Measurements from ENCODE around the gene KLHL22.
"Not testable (repeated sequence)": the region's sequence is repeated elsewhere in the genome, so short reads cannot be mapped to it uniquely, and the experiment has no call there.

KLHL22 gene

DNA sequence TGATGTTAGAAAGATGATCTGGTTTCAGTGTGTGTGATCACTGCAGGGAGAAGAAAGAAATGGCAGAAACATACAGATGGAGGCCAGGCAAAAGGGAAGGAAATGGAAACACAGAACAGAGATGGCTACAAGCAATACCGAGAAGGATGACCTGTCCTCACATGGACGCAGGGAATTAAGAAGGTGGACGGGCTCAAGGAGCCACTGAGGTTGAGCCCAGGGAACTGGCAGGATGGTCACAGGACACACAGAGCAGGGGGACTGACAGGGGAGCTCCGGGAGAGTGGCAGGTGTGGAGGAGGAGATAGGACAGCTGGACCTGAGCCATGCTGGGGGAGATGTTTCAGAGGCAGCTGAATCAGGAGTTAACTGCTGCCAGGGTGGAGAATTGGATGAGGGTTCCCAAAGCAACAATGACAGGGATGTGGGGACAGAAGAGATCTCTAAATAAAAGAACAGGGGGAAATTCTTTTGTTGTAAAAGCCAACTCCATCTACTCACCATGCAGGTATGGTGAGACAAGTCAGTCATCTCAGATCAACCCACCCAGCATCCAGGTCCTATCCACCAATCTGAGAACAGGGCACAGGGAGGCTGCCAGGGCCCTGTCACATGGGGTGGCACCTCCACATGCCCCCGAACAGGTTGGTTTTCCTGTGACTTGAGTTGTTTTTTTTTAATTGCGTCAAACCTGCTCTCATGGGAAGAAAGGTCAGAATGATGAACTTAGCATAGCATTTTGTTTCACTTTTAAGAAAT lies 26.3 kb downstream of the KLHL22 start:
- DNase-seq (ENCODE audit: low spot score): no peak

DNA sequence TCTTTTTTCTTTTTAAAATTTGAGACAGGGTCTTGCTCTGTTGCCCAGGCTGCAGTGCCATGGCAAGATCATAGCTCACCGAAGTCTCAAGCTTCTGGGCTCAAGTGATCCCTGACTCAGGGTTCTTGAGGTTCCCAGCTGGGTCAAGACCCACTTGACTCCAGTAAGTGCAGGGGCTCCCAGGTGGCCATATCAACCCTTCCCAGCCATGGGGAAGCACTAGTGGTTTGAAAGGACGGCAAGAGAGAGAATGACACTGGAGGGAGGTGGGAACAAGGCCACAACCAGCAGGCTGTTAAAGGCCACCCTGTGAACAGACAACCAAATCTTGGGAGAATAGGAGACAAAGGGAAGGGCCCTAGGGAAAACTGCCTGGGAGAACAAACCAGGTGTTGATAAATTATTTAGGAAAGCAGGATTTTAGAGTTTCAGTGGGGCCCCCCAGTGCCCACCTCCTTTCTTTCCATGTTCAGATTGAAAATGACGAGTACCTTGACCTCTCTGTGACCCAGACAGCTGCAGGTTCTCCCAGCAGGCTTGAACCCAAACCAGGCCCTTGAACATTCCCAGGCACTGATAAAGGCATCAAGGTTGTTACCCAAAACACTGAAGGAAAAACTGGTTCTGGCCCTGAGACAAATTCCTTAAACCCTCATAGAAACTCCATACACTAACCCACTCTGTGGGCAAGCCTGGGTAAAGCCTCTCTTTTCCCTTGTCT lies 28.8 kb downstream of the KLHL22 start:
- DNase-seq (ENCODE audit: low spot score): no peak

DNA sequence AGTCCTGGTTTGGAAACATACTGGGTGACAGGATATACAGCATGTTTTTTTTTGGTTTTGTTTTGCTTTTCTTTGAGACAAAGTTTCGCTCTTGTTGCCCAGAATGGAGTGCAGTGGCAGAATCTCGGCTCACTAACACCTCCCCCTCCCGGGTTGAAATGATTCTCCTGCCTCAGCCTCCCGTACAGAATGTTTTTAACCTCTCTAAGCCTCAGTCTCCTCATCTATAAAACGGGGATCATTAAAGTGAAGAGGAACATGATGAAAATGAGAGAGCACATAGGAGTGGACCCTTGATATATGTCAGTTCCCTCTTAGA lies 29.9 kb downstream of the KLHL22 start:
- no peak for DNase-seq (ENCODE audit: low spot score)

DNA sequence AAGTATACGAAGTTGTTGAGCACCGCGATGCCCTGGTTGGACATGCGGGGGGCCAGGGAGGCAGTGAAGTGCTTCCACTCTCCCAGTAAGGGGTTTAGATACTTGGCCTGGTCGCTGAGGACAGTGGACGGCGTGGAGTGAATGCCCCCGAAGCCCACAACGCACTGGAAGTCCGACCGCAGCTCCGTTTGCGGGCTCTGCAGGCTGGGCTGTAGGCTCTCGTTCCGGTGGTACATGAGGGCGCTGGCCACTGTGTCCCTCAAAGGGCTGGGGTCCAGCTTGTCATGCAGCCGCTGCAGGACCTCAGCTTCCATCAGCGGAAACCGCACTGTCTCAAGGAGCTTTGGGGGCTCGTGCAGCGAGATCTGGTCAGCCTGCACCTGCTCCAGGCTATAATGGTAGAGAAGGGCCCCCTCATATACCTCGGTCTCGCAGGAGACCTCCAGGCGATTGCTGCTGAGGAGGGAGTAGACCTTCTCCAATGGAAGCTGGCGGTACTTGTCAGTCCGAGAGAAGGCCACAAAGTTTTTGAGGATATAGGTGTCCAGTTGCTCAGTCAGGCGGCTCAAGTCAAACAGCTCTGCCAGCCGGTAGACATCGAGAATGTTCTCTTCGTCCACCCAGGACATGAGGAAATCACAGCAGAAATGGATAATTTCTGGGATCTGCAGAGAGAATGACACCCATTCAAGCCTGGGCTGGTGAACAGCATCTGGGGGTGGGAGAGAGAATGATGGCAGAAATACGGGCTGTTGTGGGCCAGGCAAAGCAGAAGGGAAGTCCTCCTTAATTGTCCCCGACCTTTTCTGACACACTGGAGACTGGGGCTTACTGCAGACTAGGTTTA lies 30.5 kb downstream of the KLHL22 start:
- DNase-seq (ENCODE audit: low spot score): no peak

DNA sequence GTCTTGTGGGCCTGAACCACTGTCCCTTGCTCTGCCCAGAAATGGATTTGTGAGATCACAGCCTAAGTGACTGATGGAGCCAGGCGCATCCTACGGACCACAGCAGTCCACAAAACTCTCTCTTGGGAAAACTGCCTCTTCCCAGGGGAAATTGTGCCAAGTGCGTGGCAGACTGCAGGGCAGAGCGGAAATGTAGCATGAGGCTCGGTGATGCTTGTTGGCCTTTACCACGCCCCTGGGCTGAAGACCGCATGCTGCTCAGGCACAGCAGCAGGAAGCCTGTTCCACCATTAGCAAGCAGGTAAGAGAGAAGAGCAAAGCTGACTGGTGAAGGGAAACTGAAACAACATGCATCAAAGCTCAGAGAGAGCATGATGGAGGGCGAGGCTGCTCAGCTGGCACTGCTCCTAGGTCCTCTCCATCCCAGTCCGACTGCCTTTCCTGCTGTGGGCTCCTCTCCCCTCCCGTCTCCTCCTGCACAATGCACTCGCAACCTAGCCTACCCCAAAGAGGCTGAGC lies 31.4 kb downstream of the KLHL22 start:
- no peak for DNase-seq (ENCODE audit: low spot score)

DNA sequence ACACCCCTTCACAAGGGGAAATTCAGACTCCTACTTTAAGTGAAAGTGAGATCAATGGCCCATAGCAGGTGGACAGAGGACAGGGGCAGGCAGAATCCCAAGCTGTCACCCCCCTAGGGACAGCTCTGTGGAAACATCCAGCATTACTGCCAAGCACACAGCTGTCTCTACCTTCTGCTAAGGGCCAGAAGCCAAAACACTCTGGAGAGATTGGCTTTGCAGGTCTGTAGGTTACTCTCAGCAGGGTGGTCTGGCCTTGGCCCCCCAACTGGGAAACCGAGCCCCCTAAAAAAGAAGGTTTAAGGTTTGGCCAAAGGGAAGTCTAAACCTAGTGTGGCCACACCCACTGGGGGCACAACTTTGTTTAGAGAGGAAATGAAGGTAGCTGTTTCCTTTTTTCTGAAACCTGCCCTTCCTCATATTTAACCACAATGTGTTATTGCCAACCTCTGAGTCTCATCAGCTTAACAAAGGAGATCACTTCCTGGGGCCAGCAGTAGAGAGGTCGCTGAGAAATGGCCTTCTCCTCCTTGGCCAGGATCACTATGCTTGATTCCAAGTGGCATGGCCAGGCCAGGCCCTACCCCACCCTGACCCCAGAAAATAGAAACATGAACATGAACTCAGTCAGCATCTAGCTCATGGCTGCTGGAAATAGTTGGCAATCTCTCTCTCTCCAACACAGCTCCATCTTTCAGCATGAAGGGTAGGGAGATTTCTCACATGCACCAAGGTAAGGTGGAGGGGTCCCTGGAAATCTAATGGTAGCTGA lies 32.1 kb downstream of the KLHL22 start:
- no peak for DNase-seq (ENCODE audit: low spot score)

DNA sequence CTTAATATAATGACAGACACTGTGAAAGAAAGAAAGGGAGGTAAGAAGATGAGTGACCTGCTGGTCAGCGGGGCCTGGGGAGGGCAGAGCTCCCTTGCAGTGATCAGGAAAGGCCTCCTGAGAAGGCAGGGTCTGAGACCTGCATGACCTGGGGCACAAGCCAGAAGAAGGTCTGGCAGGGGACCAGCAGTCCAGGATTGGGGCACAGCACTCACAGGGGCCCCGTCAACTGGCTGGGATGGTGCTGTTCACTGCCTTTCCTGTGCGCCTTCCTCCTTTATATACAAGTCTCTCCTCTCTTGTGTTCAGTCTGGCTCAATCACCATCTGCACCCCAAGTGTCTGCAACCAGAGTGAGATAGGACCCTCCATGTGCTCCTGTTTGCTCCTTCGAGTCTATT lies 35.7 kb downstream of the KLHL22 start:
- no peak for DNase-seq (ENCODE audit: low spot score)

DNA sequence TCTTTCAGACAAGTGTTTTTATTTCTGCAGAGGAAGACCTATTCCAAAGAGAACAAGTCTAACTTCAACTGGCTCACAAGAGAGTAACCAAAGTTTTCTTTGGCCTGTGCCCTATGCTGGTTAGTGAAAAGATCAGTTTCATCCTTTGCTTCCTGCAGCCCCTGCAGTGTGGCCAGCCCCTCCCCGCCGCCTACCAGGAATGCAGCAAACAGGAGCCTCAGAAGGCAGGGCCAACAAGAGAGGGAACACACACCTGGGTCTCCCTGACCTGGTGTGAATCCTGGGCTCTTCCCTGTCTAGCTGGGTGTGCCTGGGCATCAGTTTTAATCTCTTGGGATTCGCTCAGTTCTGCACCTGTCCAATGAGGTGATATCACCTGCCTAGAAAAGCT lies 36.4 kb downstream of the KLHL22 start:
- no peak for DNase-seq (ENCODE audit: low spot score)

DNA sequence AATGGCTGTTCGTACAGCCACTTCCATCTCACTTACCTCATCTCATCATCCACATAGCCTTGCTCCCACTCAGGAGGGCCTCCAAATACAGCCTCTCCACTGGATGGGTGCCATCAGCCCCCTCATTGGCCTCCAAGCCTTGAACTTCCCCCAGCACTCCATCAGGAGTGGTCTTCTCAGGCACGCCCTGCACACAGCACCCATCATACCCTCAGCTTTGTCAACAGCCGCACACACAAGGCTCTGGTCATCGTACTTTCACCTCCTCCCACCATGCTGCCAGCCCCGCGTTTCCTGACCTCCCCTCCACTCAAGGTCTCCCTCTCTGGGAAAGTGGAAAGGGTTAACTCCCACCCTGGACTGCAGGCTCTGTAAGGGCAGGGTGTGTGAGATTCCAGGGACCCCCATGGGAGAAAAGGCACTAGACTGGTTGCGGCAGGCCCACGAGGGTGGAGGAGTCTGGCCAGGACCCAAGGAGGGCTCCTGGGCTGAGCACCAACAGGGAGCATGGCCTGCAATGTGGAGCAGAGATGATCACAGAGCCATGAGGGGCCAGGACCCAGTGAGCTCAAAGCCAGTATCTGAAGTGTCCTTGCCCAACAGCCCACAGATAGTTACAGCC lies 37.0 kb downstream of the KLHL22 start:
- DNase-seq (ENCODE audit: low spot score): no peak

DNA sequence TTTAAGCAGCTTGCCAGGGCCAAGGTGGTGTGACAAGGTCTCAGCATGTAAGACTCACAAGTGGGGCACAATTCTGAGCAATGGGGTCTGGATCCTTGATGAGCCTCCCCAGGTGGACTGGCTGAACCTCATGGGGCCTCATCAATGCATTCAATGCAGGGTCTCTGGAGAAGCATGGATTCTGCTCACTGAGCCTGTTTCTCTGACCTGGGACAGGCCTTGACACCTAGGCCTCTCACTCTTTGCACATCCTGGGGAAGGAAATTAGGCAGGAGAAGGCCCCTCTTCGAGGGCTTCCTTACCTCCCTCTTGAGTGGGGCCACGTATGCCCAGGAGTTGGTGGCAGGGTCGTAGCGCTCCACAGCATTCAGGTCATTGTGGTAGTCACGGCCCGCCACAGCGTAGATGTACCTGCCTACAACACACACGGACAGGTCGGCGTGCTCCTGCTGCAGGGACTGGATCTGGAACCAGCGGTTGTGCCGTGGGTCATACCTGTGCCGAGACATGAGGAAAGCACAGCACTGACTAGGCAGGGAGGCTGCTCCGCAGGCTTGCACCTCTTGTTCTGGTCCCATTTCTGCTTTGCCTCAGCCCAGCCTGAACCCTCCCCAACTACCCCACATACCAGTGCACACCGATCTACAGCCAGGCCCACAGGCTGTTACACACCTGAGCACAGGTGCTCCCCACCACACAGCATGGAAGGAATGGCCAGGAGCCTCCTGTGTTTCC lies 37.9 kb downstream of the KLHL22 start:
- DNase-seq (ENCODE audit: low spot score): no peak

DNA sequence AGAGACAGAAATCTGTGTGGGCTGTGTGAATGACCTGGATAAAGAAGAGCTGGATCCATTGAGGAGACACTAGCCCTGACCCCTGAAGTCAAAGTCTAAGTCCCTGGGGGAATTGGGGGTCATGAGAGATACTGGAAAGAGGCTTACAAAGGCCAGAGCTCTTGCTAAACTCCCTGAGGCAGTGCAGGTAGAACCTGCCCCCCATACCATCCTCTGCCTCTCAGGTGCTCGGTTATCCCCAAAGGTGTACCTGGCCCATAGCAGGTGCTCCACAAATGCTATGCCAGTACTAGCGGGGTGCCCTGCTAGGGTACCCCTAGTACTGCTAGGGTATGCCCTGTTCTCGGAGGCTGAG lies 38.9 kb downstream of the KLHL22 start:
- DNase-seq (ENCODE audit: low spot score): no peak

DNA sequence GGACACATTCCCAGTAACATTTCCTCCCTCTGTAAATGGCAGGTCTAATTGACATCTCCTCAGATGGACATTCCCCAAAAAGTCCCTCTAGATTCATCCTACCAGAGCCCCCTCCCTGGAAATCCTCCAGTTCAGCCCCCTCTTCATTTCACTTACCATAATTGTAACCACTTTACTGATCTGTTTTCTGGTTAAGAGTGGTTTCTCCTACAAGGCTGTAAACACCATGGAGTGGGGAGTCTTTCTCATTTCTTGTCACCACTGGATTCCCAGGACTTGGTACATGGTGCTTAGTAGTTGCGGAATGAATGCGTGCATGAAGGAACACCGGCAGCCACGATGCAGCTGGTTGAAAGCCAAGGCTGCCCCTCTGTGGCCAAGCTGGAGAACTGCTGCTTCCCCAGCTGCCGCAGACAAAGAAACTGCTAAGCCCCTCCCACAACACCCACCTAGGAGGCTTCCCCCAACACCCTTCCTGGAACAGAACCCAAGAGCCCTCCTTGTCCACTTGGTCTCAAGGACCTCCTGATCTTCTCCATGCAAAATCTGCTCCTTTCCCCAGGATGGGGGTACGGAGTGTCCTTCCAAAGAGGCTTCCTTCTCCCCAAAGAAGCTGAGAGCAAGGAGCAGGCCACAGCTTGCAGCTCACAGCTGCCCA lies 39.4 kb downstream of the KLHL22 start:
- DNase-seq (ENCODE audit: low spot score): peak; percentile 90

DNA sequence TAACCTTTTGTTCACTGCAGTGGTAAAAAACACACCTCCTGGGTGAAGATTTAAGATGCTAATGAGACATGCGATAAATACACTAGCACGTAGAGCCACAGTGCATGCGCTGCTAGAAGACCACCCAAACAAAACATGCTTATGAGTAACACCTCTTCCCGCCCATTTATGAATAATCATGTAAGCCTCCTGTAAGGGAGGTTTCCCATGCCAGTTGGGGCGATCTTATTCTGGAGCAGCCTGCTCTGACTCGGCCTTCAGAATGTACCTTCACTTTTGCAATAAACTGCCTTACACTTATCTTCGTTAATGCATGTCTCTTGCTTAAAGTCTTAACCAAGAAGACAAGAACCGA lies 39.9 kb downstream of the KLHL22 start:
- DNase-seq (ENCODE audit: low spot score): no peak

DNA sequence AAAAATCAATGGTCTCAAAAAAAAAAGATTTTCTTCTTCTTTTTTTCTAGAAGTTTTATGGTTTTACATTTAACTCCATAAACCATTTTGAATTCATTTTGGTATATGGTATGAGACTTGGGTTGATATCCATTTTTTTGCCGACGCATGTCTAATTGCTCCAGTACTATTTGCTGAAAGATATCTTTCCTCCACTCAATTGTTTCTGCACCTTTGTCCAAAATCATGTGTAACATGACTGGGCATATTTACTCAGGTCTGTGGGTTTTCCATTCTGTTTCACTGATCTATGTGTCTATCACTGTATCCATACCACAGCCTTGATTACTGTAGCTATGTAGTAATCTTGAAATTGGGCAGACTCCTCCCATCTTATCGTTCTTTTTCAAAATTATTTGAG lies 42.4 kb downstream of the KLHL22 start:
- no peak for DNase-seq (ENCODE audit: low spot score)

DNA sequence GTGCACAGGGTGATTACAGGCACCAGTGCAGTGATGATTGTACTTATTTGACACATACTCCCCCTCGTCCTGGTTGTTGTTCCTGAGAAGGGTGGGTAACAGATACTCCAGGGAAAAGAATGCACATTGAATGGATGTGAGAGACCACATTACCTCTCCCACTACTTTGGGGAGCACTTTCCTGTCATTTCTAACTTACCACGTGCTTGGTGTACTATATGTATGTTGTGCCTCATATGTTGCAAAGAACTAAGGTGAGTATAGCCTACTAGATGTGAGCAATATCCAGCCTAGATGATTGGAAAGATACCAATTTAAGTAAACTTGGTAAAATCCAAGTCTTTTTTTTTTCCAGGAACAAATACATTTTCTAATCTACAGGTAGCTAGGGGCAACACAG lies 43.7 kb downstream of the KLHL22 start:
- no peak for DNase-seq (ENCODE audit: low spot score)

DNA sequence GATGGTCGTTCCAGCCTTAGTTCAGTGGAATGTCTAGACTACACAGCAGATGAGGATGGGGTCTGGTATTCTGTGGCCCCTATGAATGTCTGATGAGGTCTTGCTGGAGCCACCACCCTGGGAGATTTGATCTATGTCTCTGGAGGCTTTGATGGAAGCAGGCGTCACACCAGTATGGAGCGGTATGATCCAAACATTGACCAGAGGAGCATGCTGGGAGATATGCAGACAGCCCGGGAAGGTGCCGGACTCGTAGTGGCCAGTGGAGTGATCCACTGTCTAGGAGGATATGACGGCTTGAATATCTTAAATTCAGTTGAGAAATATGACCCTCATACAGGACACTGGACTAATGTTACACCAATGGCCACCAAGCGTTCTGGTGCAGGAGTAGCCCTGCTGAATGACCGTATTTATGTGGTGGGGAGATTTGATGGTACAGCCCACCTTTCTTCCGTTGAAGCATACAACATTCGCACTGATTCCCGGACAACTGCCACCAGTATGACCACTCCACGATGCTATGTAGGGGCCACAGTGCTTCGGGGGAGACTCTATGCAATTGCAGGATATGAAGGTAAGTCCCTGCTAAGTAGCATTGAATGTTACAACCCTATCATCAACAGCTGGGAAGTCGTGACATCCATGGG lies 44.3 kb downstream of the KLHL22 start:
- DNase-seq (ENCODE audit: low spot score): not testable (repeated sequence)

DNA sequence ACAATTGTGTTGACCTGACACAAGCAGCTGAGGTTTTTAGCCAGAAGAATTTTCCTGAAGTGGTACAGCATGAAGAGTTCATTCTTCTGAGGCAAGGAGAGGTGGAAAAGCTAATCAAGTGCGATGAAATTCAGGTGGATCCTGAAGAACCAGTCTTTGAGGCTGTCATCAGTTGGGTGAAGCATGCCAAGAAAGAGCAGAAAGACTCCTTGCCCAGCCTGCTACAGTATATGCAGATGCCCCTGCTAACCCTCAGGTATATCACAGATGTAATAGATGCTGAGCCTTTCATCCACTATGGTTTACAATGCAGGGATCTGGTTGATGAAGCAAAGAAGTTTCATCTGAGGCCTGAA lies 45.1 kb downstream of the KLHL22 start:
- no peak for DNase-seq (ENCODE audit: low spot score)

DNA sequence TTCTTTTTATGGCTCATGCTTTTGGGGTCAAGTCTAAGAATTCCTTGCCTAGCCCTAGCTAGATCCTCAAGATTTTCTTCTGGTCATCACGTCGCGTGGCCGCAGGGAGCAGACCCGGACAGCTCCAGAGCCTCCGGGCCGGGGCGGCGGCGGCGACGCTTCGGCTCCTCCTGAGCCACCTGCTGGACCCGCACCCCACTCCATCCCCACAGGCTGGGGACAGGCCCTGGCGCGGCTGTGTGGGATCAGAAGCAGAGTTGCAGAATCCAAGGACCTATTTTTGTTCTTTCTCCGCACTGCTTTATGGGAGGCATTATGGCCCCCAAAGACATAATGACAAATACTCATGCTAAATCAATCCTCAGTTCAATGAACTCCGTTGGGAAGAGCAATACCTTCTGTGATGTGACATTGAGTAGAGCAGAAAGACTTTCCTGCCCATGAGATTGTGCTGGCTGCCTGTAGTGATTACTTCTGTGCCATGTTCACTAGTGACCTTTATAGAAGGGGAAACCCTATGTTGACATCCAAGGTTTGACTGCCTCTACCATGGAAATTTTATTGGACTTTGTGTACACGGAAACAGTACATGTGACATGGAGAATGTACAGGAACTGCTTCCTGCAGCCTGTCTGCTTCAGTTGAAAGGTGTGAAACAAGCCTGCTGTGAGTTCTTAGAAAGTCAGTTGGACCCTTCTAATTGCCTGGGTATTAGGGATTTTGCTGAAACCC lies 45.6 kb downstream of the KLHL22 start:
- DNase-seq (ENCODE audit: low spot score): no peak

DNA sequence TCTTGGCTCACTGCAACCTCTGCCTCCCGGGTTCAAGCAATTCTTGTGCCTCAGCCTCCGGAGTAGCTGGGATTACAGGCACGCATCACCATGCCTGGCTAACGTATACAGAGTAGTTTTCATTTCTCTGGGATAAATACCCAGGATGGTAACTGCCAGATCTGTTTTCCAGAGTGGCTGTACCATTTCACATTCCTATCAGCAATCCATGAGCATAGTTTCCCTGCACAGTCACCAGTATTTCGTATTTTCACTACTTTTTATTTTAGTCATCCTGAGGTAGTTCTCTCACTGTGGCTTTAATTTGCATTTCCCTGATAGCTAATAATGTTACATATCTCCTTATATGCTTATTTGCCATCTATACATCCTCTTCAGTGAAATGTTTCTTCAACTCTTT lies 47.0 kb downstream of the KLHL22 start:
- no peak for DNase-seq (ENCODE audit: low spot score)
